ENCODE results near the gene MCUB.

The MCUB gene

GRCh38 chr4:109683621-109684253 lies 123.7 kb downstream of the MCUB start:
- no peak for FAIRE-seq

GRCh38 chr4:109684727-109685126 lies 124.7 kb downstream of the MCUB start:
- FAIRE-seq = no peak

- FAIRE-seq = no peak
Measured at GRCh38 chr4:109690690-109691410, 130.8 kb downstream of the MCUB start.

- FAIRE-seq = no peak
Measured at GRCh38 chr4:109691411-109691920, 131.4 kb downstream of the MCUB start.

- no peak for FAIRE-seq
Measured at GRCh38 chr4:109698656-109699055, 138.6 kb downstream of the MCUB start.

GRCh38 chr4:109699553-109700225 lies 139.6 kb downstream of the MCUB start:
- FAIRE-seq = no peak

- FAIRE-seq = no peak
Measured at GRCh38 chr4:109701566-109702410, 141.7 kb downstream of the MCUB start.

GRCh38 chr4:109702950-109703663 lies 143.1 kb downstream of the MCUB start, which contains the start of gene CASP6:
TSS of gene CASP6 (minus strand) at chr4:109703445. CDS start at chr4:109703395, 50 bp downstream.
- FAIRE-seq = no peak

GRCh38 chr4:109703664-109704361 lies 143.8 kb downstream of the MCUB start:
- no peak for FAIRE-seq

- no peak for FAIRE-seq
Measured at GRCh38 chr4:109708435-109708834, 148.4 kb downstream of the MCUB start.

GRCh38 chr4:109708990-109709389 lies 148.9 kb downstream of the MCUB start:
- FAIRE-seq = no peak

GRCh38 chr4:109713500-109713899 lies 153.5 kb downstream of the MCUB start:
- FAIRE-seq = no peak

- no peak for FAIRE-seq
Measured at GRCh38 chr4:109718759-109719158, 158.7 kb downstream of the MCUB start.

- no peak for FAIRE-seq
Measured at GRCh38 chr4:109719604-109720003, 159.6 kb downstream of the MCUB start.

- no peak for FAIRE-seq
Measured at GRCh38 chr4:109721033-109721432, 161.0 kb downstream of the MCUB start.

- no peak for FAIRE-seq
Measured at GRCh38 chr4:109722357-109722756, 162.3 kb downstream of the MCUB start.

- FAIRE-seq = no peak
Measured at GRCh38 chr4:109723110-109723509, 163.1 kb downstream of the MCUB start.

GRCh38 chr4:109728385-109728784 lies 168.3 kb downstream of the MCUB start:
- FAIRE-seq = no peak

GRCh38 chr4:109729117-109729717 lies 169.2 kb downstream of the MCUB start:
- no peak for FAIRE-seq

- no peak for FAIRE-seq
Measured at GRCh38 chr4:109729718-109730618, 169.9 kb downstream of the MCUB start, which contains the start of gene PLA2G12A. TSS of gene PLA2G12A (minus strand) at chr4:109730070. CDS start at chr4:109729809, 261 bp downstream.
